ENCODE measurements around the gene ADAMTS17. TPM values are rescaled to one million over a fixed set of nuclear protein-coding genes. Genes with fewer than 3 reads are reported as not detected.

Gene ADAMTS17
- total RNA-seq, 1 experiment from 2014 or later: 1.8 TPM

DNA sequence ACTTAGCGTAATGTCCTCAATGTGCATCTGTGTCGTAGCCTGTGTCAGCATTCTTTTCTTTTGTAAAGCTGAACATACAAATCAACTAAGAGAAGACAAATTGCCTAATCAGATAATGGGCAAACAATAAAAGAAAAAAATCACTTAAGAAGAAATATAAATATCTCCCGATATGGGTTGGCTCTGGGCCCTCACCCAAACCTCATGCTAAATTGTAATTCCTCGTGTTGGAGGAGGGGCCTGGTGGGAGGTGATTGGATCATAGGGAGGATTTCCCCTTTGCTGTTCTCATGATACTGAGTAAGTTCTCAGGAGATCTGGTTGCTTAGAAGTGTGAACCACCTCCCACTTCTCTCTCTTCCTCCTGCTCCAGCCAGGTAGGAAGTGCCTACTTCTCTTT is 323.6 kb downstream of the ADAMTS17 start:
- H3K27ac Mint-ChIP-seq: no peak overlapping the region
- ATAC-seq (no peak), DNase-seq (ENCODE audit: low spot score) (no peak)
- H3K4me1 Mint-ChIP-seq: peaks cover 15% of the 10 kb centered on the region
- H3K4me3 Mint-ChIP-seq: no peak overlapping the region
- no peaks in the 10 kb centered on the region for H3K27me3 Mint-ChIP-seq (ENCODE audit: low read depth)
- H3K36me3 Mint-ChIP-seq: peaks cover 7% of the 10 kb centered on the region
- ChIA-PET CTCF (no interaction called here), POLR2A (no interaction called here)
- TF ChIP-seq NR1H2 (CRISPR knock-in tag; IDR thresholded peaks at IDR 0.05): no peak
- TF ChIP-seq, protein P1, sequence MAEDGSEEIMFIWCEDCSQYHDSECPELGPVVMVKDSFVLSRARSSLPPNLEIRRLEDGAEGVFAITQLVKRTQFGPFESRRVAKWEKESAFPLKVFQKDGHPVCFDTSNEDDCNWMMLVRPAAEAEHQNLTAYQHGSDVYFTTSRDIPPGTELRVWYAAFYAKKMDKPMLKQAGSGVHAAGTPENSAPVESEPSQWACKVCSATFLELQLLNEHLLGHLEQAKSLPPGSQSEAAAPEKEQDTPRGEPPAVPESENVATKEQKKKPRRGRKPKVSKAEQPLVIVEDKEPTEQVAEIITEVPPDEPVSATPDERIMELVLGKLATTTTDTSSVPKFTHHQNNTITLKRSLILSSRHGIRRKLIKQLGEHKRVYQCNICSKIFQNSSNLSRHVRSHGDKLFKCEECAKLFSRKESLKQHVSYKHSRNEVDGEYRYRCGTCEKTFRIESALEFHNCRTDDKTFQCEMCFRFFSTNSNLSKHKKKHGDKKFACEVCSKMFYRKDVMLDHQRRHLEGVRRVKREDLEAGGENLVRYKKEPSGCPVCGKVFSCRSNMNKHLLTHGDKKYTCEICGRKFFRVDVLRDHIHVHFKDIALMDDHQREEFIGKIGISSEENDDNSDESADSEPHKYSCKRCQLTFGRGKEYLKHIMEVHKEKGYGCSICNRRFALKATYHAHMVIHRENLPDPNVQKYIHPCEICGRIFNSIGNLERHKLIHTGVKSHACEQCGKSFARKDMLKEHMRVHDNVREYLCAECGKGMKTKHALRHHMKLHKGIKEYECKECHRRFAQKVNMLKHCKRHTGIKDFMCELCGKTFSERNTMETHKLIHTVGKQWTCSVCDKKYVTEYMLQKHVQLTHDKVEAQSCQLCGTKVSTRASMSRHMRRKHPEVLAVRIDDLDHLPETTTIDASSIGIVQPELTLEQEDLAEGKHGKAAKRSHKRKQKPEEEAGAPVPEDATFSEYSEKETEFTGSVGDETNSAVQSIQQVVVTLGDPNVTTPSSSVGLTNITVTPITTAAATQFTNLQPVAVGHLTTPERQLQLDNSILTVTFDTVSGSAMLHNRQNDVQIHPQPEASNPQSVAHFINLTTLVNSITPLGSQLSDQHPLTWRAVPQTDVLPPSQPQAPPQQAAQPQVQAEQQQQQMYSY (CRISPR knock-in tag; IDR thresholded peaks at IDR 0.05): no peak
- TF ChIP-seq TEAD4 (CRISPR knock-in tag; IDR thresholded peaks at IDR 0.05): no peak
- TF ChIP-seq ZNF263 (CRISPR knock-in tag; IDR thresholded peaks at IDR 0.05; ENCODE audit: low read depth): no peak
- TF ChIP-seq ZNF671 (CRISPR knock-in tag; IDR thresholded peaks at IDR 0.05): no peak
- TF ChIP-seq, protein P2, sequence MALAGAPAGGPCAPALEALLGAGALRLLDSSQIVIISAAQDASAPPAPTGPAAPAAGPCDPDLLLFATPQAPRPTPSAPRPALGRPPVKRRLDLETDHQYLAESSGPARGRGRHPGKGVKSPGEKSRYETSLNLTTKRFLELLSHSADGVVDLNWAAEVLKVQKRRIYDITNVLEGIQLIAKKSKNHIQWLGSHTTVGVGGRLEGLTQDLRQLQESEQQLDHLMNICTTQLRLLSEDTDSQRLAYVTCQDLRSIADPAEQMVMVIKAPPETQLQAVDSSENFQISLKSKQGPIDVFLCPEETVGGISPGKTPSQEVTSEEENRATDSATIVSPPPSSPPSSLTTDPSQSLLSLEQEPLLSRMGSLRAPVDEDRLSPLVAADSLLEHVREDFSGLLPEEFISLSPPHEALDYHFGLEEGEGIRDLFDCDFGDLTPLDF (CRISPR knock-in tag; IDR thresholded peaks at IDR 0.05): no peak
- TF ChIP-seq GABPB1 (CRISPR knock-in tag; IDR thresholded peaks at IDR 0.05): no peak
- no peak for TF ChIP-seq MXD4 (CRISPR knock-in tag; IDR thresholded peaks at IDR 0.05; ENCODE audit: borderline replicate concordance)
- peaks cover 13% of the 10 kb centered on the region for H3K9me3 Mint-ChIP-seq

DNA sequence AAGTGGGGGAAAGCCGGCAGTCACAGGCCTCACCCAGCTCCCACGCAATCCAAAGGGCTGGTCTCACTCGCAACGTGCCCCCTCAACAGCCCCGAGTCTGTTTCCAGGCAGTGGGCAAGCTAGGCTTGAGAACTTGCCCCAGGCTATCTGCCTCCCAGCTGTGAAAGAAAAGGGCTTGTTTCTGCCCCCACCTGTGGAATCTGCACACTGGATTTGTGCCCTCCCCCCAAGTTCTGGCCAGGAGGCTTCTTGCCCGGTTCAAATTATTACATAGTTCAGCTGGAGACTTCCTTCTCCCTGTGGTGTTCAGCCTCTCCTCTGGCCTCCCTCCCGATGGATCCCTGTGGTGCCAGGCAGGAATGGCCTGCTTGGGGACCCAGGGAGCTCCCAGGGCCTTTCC is 324.6 kb downstream of the ADAMTS17 start:
- H3K27ac Mint-ChIP-seq: no peak overlapping the region
- POLR2A ChIA-PET: no interaction called here
- peaks cover 7% of the 10 kb centered on the region for H3K36me3 Mint-ChIP-seq
- no peak for TF ChIP-seq CREB1 (CRISPR knock-in tag; IDR thresholded peaks at IDR 0.05)
- no peak for TF ChIP-seq OVOL2 (CRISPR knock-in tag; IDR thresholded peaks at IDR 0.05; ENCODE audit: borderline replicate concordance)
- TF ChIP-seq, protein P3, sequence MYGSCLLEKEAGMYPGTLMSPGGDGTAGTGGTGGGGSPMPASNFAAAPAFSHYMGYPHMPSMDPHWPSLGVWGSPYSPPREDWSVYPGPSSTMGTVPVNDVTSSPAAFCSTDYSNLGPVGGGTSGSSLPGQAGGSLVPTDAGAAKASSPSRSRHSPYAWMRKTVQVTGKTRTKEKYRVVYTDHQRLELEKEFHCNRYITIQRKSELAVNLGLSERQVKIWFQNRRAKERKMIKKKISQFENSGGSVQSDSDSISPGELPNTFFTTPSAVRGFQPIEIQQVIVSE (CRISPR knock-in tag; IDR thresholded peaks at IDR 0.05; ENCODE audit: borderline replicate concordance): no peak
- no peak for ATAC-seq
- H3K4me3 Mint-ChIP-seq: no peak overlapping the region
- CTCF ChIA-PET: no interaction called here
- H3K27me3 Mint-ChIP-seq (ENCODE audit: low read depth): no peaks in the 10 kb centered on the region
- no peak for DNase-seq (ENCODE audit: low spot score)
- peaks cover 22% of the 10 kb centered on the region for H3K9me3 Mint-ChIP-seq
- H3K4me1 Mint-ChIP-seq: peaks cover 15% of the 10 kb centered on the region

DNA sequence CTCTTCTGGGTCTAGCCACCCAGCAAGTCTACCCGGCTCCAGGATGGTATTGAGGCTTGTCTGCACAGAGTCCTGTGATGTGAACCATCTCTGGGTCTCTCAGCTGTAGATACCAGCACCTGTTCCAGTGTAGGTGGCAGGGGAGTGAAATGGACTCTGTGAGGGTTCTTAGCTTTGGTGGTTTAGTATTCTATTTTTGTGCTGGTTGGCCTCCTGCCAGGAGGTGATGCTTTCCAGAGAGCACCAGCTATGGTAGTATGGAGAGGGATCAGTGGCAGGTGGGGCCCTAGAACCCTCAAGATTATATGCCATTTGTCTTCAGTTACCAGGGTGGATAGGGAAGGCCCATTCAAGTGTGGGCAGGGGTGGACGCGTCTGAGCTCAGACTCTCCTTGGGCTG is 325.1 kb downstream of the ADAMTS17 start:
- H3K27me3 Mint-ChIP-seq (ENCODE audit: low read depth): no peaks in the 10 kb centered on the region
- ChIA-PET CTCF (no interaction called here), POLR2A (no interaction called here)
- no peak for DNase-seq (ENCODE audit: low spot score)
- peaks cover 28% of the 10 kb centered on the region for H3K9me3 Mint-ChIP-seq
- no peak for ATAC-seq
- H3K4me3 Mint-ChIP-seq: no peak overlapping the region
- no peak overlapping the region for H3K27ac Mint-ChIP-seq
- H3K4me1 Mint-ChIP-seq: peaks cover 15% of the 10 kb centered on the region
- peaks cover 7% of the 10 kb centered on the region for H3K36me3 Mint-ChIP-seq
- TF ChIP-seq ZNF423 (CRISPR knock-in tag; IDR thresholded peaks at IDR 0.05): no peak
- TF ChIP-seq, protein P4, sequence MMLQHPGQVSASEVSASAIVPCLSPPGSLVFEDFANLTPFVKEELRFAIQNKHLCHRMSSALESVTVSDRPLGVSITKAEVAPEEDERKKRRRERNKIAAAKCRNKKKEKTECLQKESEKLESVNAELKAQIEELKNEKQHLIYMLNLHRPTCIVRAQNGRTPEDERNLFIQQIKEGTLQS (CRISPR knock-in tag; conservative IDR thresholded peaks at IDR 0.05): no peak
- TF ChIP-seq, protein P5, sequence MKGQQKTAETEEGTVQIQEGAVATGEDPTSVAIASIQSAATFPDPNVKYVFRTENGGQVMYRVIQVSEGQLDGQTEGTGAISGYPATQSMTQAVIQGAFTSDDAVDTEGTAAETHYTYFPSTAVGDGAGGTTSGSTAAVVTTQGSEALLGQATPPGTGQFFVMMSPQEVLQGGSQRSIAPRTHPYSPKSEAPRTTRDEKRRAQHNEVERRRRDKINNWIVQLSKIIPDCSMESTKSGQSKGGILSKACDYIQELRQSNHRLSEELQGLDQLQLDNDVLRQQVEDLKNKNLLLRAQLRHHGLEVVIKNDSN (CRISPR knock-in tag; IDR thresholded peaks at IDR 0.05): no peak
- TF ChIP-seq, protein P6, sequence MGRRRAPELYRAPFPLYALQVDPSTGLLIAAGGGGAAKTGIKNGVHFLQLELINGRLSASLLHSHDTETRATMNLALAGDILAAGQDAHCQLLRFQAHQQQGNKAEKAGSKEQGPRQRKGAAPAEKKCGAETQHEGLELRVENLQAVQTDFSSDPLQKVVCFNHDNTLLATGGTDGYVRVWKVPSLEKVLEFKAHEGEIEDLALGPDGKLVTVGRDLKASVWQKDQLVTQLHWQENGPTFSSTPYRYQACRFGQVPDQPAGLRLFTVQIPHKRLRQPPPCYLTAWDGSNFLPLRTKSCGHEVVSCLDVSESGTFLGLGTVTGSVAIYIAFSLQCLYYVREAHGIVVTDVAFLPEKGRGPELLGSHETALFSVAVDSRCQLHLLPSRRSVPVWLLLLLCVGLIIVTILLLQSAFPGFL (CRISPR knock-in tag; IDR thresholded peaks at IDR 0.05; ENCODE audit: borderline replicate concordance): no peak
- TF ChIP-seq, protein P1 (CRISPR knock-in tag; IDR thresholded peaks at IDR 0.05): no peak
- TF ChIP-seq NR1H2 (CRISPR knock-in tag; IDR thresholded peaks at IDR 0.05): no peak
- TF ChIP-seq CREB1 (CRISPR knock-in tag; IDR thresholded peaks at IDR 0.05): no peak
- TF ChIP-seq, protein P7, sequence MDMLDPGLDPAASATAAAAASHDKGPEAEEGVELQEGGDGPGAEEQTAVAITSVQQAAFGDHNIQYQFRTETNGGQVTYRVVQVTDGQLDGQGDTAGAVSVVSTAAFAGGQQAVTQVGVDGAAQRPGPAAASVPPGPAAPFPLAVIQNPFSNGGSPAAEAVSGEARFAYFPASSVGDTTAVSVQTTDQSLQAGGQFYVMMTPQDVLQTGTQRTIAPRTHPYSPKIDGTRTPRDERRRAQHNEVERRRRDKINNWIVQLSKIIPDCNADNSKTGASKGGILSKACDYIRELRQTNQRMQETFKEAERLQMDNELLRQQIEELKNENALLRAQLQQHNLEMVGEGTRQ (CRISPR knock-in tag; IDR thresholded peaks at IDR 0.05): no peak
